ENCODE data around the gene TMEM91.
A peak's percentile ranks its signal among the peaks of the same experiment; 100 is the strongest.

Gene TMEM91

GRCh38 chr19:41352609-41353465 is 23.5 kb upstream of the TMEM91 start:
- peak; percentile 51 for TF ChIP-seq CTCF (IDR thresholded peaks at IDR 0.05; ENCODE audit: control extremely low read depth, extremely low read depth, low read depth, missing control alignments)
- peak; percentile 82 for DNase-seq (ENCODE audit: extremely low spot score)

GRCh38 chr19:41353466-41354342 is 22.6 kb upstream of the TMEM91 start, which contains the start of gene TGFB1:
Gene TGFB1 (minus strand): TSS chr19:41353922. CDS start chr19:41353044, 878 bp downstream.
- peak; percentile 90 for TF ChIP-seq CTCF (IDR thresholded peaks at IDR 0.05; ENCODE audit: control extremely low read depth, extremely low read depth, low read depth, missing control alignments)
- ChIA-PET POLR2A (interaction anchor here (1.0 to 3.2 kb wide), 2 partner anchors 11 to 178 kb away, joined by 3 to 25 read pairs; partner anchors contain the start of gene B9D2), CTCF (interaction anchor here (1.2 to 6.7 kb wide), 15 partner anchors 10 to 574 kb away, joined by 3 to 68 read pairs (median 7); partner anchors contain the start of genes B9D2, CCDC97 and ERICH4)
- peak; percentile 97 for DNase-seq (ENCODE audit: extremely low spot score)

More at GRCh38 chr19:41352609-41353465, 23.5 kb upstream of the TMEM91 start:
- POLR2A ChIA-PET: interaction anchor here (0.6 to 3.2 kb wide), 5 partner anchors 12 to 179 kb away, joined by 3 to 25 read pairs (median 3); partner anchors contain the start of gene B9D2
- CTCF ChIA-PET: interaction anchor here (1.0 to 6.7 kb wide), 20 partner anchors 9 to 573 kb away, joined by 3 to 68 read pairs (median 6); partner anchors contain the start of genes B9D2, CCDC97 and ERICH4

- TF ChIP-seq CTCF (IDR thresholded peaks at IDR 0.05; ENCODE audit: control extremely low read depth, extremely low read depth, low read depth, missing control alignments): no peak
- POLR2A ChIA-PET: no interaction called here
- no peak for DNase-seq (ENCODE audit: extremely low spot score)
- CTCF ChIA-PET: interaction anchor here (0.9 to 6.7 kb wide), 5 partner anchors 8 to 56 kb away, joined by 3 to 68 read pairs (median 3); partner anchors contain the start of gene B9D2
Observed at GRCh38 chr19:41354343-41354953, 21.9 kb upstream of the TMEM91 start.

- ChIA-PET POLR2A (interaction anchor here (1.2 kb wide), 1 partner anchor 9 kb away, joined by 4 read pairs; the partner anchor contains the start of gene B9D2), CTCF (interaction anchor here (0.8 to 6.7 kb wide), 8 partner anchors 9 to 57 kb away, joined by 3 to 68 read pairs (median 3); partner anchors contain the start of gene B9D2)
- TF ChIP-seq CTCF (IDR thresholded peaks at IDR 0.05; ENCODE audit: control extremely low read depth, extremely low read depth, low read depth, missing control alignments): no peak
- DNase-seq (ENCODE audit: extremely low spot score): no peak
Observed at GRCh38 chr19:41355035-41355434, 21.3 kb upstream of the TMEM91 start.

- ChIA-PET POLR2A (interaction anchor here (0.8 to 1.2 kb wide), 2 partner anchors 8 to 85 kb away, joined by 4 read pairs; partner anchors contain the start of gene B9D2), CTCF (interaction anchor here (0.8 to 6.7 kb wide), 5 partner anchors 8 to 47 kb away, joined by 3 to 68 read pairs (median 3); partner anchors contain the start of gene B9D2)
Observed at GRCh38 chr19:41355802-41356201, 20.5 kb upstream of the TMEM91 start.

More at GRCh38 chr19:41355802-41356201, 20.5 kb upstream of the TMEM91 start:
- no peak for TF ChIP-seq CTCF (IDR thresholded peaks at IDR 0.05; ENCODE audit: control extremely low read depth, extremely low read depth, low read depth, missing control alignments)
- no peak for DNase-seq (ENCODE audit: extremely low spot score)

Measured in GM10248 (cell line).